Small intestine (tissue), 16 donors: ENCODE measurements around the gene GBP6. TPM values are rescaled to one million over a fixed set of nuclear protein-coding genes. Genes with fewer than 3 reads are reported as not detected.
A peak's percentile ranks its signal among the peaks of the same experiment; 100 is the strongest.
"Not testable (repeated sequence)": the region's sequence is repeated elsewhere in the genome, so short reads cannot be mapped to it uniquely, and the experiment has no call there.

Experiments
- DNase-seq, 2 donors: peaks; one replicate each; pipeline versions ENCODE4 v3.0.0 to v3.0.0-alpha.2; 2013
- FAIRE-seq: peaks from 2 replicates; lab custom pipeline; 2012; peaks lifted over from hg19 to GRCh38; lab: Jason Lieb, UNC
- H3K27ac ChIP-seq, 3 donors: one replicate each; pipeline ENCODE4 v1.5.1; 2013; ENCODE audit warnings: low read length in 2 of 3, mild to moderate bottlenecking in 2 of 3, control low read depth in 1 of 3, inconsistent platforms in 1 of 3, low read depth in 1 of 3, moderate library complexity in 1 of 3
- H3K27me3 ChIP-seq, 3 donors: one replicate each; pipeline ENCODE4 v1.6.1; 2013; ENCODE audit warnings: low read length in 3 of 3, inconsistent platforms in 1 of 3; ENCODE audit not compliant: control insufficient read depth in 3 of 3, insufficient read depth in 3 of 3
- H3K36me3 ChIP-seq, 3 donors: one replicate each; pipeline ENCODE4 v1.6.1; 2013; ENCODE audit warnings: low read length in 3 of 3, inconsistent platforms in 1 of 3, low read depth in 1 of 3, mild to moderate bottlenecking in 1 of 3, moderate library complexity in 1 of 3; ENCODE audit not compliant: control insufficient read depth in 3 of 3, insufficient read depth in 2 of 3
- H3K4me1 ChIP-seq, 3 donors: one replicate each; pipeline ENCODE4 v1.6.1; 2013; ENCODE audit warnings: low read length in 2 of 3, inconsistent platforms in 1 of 3, low read depth in 1 of 3, mild to moderate bottlenecking in 1 of 3, moderate library complexity in 1 of 3; ENCODE audit not compliant: control insufficient read depth in 3 of 3, insufficient read depth in 2 of 3
- H3K4me3 ChIP-seq, 3 donors: one replicate each; pipeline ENCODE4 v1.5.1; 2013; ENCODE audit warnings: low read length in 3 of 3, control low read depth in 1 of 3, inconsistent platforms in 1 of 3, low read depth in 1 of 3, mild to moderate bottlenecking in 1 of 3, moderate library complexity in 1 of 3
- H3K9me3 ChIP-seq, 2 donors: one replicate each; pipeline ENCODE4 v1.6.1; 2013; ENCODE audit warnings: low read depth in 1 of 2, low read length in 1 of 2; ENCODE audit not compliant: control insufficient read depth in 2 of 2, insufficient read depth in 1 of 2
- WGBS, 3 donors: extraction: QIAGEN DNeasy Blood & Tissue Kit; methylation state at CpG; one replicate each; pipeline ENCODE4 v1.1.7; 2013; 5-methylcytosine and 5-hydroxymethylcytosine counted together
- long read RNA-seq, 10 donors: transcript quantifications; one replicate each; lab custom pipeline, GENCODE V29; 2026
- polyA plus RNA-seq, 4 donors: library from polyadenylated mRNA; stranded (reverse) in 3 of 4; unstranded in 1 of 4; fragments of 200-250 nt in 3 of 4; fragments of 120-200 nt in 1 of 4; gene quantifications; one replicate each; pipeline versions ENCODE4 v1.2.1 to v1.2.3, GENCODE V29; 2013
- donor health status: healthy with polysubstance abuse.
- donor health status: control.
- donor health status: control.
- donor health status: Bipolar disorder and iron deficiency.
- donor health status: healthy.

The GBP6 gene, protein sequence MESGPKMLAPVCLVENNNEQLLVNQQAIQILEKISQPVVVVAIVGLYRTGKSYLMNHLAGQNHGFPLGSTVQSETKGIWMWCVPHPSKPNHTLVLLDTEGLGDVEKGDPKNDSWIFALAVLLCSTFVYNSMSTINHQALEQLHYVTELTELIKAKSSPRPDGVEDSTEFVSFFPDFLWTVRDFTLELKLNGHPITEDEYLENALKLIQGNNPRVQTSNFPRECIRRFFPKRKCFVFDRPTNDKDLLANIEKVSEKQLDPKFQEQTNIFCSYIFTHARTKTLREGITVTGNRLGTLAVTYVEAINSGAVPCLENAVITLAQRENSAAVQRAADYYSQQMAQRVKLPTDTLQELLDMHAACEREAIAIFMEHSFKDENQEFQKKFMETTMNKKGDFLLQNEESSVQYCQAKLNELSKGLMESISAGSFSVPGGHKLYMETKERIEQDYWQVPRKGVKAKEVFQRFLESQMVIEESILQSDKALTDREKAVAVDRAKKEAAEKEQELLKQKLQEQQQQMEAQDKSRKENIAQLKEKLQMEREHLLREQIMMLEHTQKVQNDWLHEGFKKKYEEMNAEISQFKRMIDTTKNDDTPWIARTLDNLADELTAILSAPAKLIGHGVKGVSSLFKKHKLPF
- polyA plus RNA-seq, result under 1 TPM in 3 of 4 donors, not detected in 1; 0.03 to 0.27 (median 0.09) TPM
- long read RNA-seq, donor 1, result 0 reads
- long read RNA-seq, donor 2, result 0 reads
- long read RNA-seq, donor 3, result 0 reads
- long read RNA-seq, donor 4, result 0 reads
- long read RNA-seq, donor 5, result 0 reads
- long read RNA-seq, donor 6, result 0 reads
- long read RNA-seq, donor 7, result 0 reads
- long read RNA-seq, donor 8, result 0 reads
- long read RNA-seq, donor 9, result 0 reads
- long read RNA-seq, donor 10, result 0 reads

DNA sequence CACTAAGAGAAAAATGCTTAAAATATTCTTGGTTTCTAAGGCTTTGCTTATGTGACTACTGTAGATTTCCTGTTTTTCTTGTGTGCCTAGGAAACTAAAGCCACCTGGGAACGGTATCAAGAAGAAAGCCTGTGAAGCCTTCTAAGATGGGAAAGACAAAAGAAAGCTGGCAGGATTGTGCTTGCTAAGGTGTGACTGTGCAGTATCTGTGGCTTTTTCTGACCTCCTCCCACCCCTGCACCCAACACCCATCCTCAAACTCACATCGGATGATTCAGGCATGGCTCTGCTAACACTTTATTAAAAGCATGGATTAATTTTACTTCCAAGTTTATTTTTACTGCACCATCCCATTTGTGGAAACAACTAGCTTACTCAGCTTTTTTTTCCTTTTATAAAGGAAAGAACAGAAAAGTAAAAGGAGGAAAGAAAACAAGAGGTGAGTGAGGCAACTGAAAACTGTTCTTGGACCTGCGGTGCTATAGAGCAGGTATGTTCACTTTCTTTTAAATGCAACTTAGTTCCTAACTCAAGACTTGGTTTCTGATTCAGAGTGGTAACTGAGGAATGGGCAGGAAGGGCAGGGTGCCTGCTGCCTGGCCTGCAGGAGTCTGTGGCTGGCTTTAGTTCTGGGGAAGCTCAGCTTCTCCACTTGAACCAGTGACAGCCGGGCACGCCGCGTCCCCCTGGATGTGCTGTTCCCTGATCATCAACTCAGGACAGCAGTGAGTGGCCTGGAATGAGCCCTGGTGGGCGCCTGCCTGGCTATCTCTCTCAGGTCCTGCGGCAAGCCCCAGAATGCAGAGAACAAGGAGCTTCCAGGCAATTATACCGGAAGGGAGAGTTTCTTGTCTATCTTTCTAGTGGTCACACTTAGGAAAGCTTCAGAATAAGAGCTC lies at the start of gene GBP6:
Gene GBP6 (plus strand): TSS at position 422 of the 899 bp plus-strand sequence. CDS start 4,493 bp downstream, outside the sequence.
- DNase-seq (no peak), FAIRE-seq (no peak)
- Histone ChIP-seq H3K9me3 (no peaks in the 10 kb centered on the region), H3K4me1 (no peaks in the 10 kb centered on the region), H3K27me3 (no peaks in the 10 kb centered on the region), H3K36me3 (no peaks in the 10 kb centered on the region), H3K27ac (peak within 1 kb of the TSS in 1 of 3 donors; percentile 39), H3K4me3 (no peak within 1 kb of the TSS)
- 71 to 80% (median 75%) methylated on average over 10 of the region's 10 CpGs for WGBS, 3 donors

DNA sequence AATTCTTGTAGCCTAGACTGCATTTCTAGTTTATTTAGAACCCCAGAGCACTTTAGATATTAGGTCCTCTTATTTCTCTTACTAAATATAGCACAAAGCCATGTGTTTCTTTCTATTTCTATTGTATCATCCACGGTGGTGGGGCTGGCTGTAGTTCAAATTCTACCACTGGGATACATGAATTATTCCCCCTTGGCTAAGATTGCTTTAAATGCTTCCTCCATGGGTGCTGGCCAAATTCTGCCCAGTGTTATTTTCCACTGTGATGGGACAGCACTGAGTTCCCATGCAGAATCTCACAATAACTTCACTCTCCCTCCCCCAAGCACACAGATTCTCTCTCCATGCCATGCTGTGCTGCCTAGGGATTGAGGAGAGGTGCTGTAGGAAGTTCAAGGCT lies 41.5 kb upstream of the GBP6 start:
- Histone ChIP-seq H3K4me3 (no peak overlapping the region), H3K36me3 (no peaks in the 10 kb centered on the region), H3K4me1 (no peaks in the 10 kb centered on the region), H3K27me3 (no peaks in the 10 kb centered on the region), H3K27ac (no peak overlapping the region), H3K9me3 (peaks cover 0 to 6% of the 10 kb centered on the region in 2 donors)
- FAIRE-seq (no peak), DNase-seq (no peak)
- whole genome bisulfite sequencing, 3 donors, result 29 to 55% (median 32%) methylated on average over 1 of the region's 1 CpG

DNA sequence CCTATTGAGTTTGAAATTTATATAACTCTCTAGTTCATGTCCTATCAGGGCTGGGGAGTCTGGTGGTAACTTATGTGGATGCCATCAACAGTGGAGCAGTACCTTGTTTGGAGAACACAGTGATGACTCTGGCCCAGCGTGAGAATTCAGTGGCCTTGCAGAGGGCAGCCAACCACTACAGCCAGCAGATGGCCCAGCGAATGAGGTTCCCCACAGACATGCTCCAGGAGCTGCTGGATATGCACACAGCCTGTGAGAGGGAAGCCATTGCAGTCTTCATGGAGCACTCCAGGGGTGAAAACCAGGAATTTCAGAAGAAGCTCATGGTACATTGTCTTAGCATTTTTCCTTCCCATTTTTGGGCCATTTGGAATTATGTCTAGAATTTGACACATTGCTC lies 32.0 kb upstream of the GBP6 start:
- Histone ChIP-seq H3K9me3 (peaks cover 0 to 2% of the 10 kb centered on the region in 2 donors), H3K4me1 (no peaks in the 10 kb centered on the region), H3K36me3 (no peaks in the 10 kb centered on the region), H3K27me3 (no peaks in the 10 kb centered on the region), H3K27ac (no peak overlapping the region), H3K4me3 (no peak overlapping the region)
- DNase-seq (no peak), FAIRE-seq (no peak)
- WGBS, 3 donors, result 79 to 90% (median 84%) methylated on average over 2 of the region's 2 CpGs

DNA sequence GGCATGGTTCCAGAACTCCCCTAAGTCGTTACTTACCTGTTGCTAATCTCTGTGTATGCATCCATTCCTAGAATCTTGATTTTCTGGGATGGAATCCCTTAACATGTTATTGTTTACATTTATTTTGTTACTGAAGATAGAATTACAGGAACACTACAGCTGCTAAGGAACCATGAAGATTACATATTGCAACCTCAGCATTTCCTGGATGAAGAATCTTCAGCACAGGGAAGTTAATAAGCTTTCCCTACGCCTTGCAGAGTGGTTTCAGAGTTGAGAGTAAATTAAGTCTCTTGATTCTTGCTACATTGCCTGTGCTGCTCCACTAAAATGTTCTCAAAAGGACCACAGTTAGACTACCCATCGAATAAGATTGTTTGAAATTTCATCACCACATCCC lies 31.4 kb upstream of the GBP6 start:
- Histone ChIP-seq H3K36me3 (no peaks in the 10 kb centered on the region), H3K4me1 (no peaks in the 10 kb centered on the region), H3K4me3 (no peak overlapping the region), H3K27ac (no peak overlapping the region), H3K27me3 (no peaks in the 10 kb centered on the region), H3K9me3 (peaks cover 0 to 3% of the 10 kb centered on the region in 2 donors)
- FAIRE-seq, result no peak
- no peak for DNase-seq
- 42 to 54% (median 47%) methylated on average over 3 of the region's 3 CpGs for WGBS, 3 donors

DNA sequence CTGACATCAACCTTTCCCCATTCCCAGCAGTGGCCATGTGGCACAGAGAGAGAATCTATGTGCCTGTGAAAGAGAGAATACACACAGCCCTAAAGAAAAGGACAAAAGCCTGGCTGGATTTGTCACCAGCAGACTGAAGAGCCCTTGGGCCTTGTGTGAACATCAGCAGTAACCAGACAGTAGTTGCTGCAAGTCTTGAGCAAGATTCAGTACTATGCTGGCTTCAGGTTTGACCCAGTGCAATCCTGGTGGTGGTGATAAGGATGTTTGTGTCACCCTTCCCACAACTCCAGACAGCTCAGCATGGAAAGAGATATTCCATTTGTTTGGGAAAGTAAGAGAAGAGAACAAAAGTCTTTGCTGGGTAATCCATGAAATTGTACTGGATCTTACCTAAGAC lies 28.4 kb upstream of the GBP6 start:
- FAIRE-seq (no peak), DNase-seq (no peak)
- Histone ChIP-seq H3K4me1 (no peaks in the 10 kb centered on the region), H3K9me3 (peaks cover 0 to 3% of the 10 kb centered on the region in 2 donors), H3K36me3 (no peaks in the 10 kb centered on the region), H3K4me3 (no peak overlapping the region), H3K27me3 (no peaks in the 10 kb centered on the region), H3K27ac (no peak overlapping the region)

DNA sequence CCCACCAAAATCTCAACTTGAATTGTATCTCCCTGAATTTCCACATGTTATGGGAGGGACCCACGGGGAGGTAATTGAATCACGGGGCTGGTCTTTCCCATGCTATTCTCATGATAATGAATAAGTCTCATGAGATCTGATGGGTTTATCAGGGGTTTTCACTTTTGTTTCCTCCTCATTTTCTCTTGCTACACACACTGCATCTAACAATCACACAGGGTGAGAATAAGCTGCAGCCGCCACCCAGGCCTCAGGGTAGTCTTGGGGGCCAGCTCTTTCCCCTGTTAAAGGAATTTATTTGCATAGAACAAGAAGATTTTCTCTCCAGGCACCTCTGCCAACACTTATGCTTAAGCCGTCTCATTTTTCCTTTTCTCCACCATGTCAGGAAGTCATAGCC lies 26.0 kb upstream of the GBP6 start:
- Histone ChIP-seq H3K9me3 (peaks cover 0 to 3% of the 10 kb centered on the region in 2 donors), H3K27ac (no peak overlapping the region), H3K4me3 (no peak overlapping the region), H3K36me3 (no peaks in the 10 kb centered on the region), H3K27me3 (peaks cover 0 to 2% (median 0%) of the 10 kb centered on the region in 3 donors), H3K4me1 (no peaks in the 10 kb centered on the region)
- 82 to 86% (median 83%) methylated on average over 4 of the region's 4 CpGs for WGBS, 3 donors
- no peak for DNase-seq
- FAIRE-seq, result no peak

DNA sequence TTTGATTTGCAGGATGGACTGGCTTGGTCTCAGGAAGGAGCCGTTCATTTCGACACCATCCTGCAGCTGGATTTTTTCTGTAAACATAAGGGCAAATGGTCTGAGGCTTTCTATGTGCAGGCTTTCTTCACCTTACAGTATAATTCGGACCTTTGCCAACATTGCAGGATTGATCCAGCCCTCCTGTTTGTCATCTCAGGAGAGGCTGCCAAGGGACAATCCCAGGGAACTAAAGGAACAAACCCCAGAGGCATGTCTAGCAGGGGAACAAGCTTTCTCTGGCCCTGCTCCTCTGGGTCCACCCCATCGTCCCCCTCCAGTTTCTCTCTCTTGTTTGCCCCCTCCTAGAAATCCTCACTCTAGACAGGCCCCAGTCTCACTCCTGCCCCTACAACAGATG lies 24.8 kb upstream of the GBP6 start:
- Histone ChIP-seq H3K4me3 (no peak overlapping the region), H3K27ac (no peak overlapping the region), H3K36me3 (no peaks in the 10 kb centered on the region), H3K27me3 (peaks cover 0 to 2% (median 0%) of the 10 kb centered on the region in 3 donors), H3K9me3 (peaks cover 0 to 5% of the 10 kb centered on the region in 2 donors), H3K4me1 (no peaks in the 10 kb centered on the region)
- FAIRE-seq (no peak), DNase-seq (no peak)
- WGBS, 3 donors, result 76 to 77% (median 77%) methylated on average over 4 of the region's 4 CpGs

DNA sequence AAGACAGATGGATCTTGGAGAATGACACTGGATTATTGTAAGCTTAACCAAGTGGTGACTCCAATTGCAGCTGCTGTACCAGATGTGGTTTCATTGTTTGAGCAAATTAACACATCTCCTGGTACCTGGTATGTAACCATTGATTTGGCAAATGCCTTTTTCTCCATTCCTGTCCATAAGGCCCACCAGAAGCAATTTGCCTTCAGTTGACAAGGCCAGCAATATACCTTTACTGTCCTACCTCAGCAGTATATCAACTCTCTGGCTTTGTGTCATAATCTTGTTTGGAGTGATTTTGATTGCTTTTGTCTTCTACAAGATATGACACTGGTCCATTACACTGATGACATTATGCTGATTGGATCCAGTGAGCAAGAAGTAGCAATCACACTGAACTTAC lies 18.4 kb upstream of the GBP6 start:
- not testable (repeated sequence) for H3K36me3 ChIP-seq, DNase-seq, H3K4me3 ChIP-seq, H3K9me3 ChIP-seq, FAIRE-seq, H3K4me1 ChIP-seq, H3K27me3 ChIP-seq, H3K27ac ChIP-seq
